H1 (cell line): ENCODE data around the gene FAM120A. TPM values are rescaled to one million over a fixed set of nuclear protein-coding genes. Genes with fewer than 3 reads are reported as not detected.

Experiments
- HDAC6 ChIP-seq: IDR thresholded peaks from one replicate; pipeline ENCODE4 v1.7.1; 2012; ENCODE audit warnings: low read depth, mild to moderate bottlenecking, inconsistent platforms, low read length, moderate library complexity
- RAD21 ChIP-seq, 2 experiments: IDR thresholded peaks in 1 of 2; conservative IDR thresholded peaks in 1 of 2; 2 replicates each; pipeline ENCODE4 v1.6.1; 2011; ENCODE audit warnings: low read depth in 2 of 2, low read length in 2 of 2, improper control_type of control experiment in 1 of 2, inconsistent platforms in 1 of 2, mild to moderate bottlenecking in 1 of 2, moderate library complexity in 1 of 2
- TCF12 ChIP-seq: IDR thresholded peaks from 2 replicates; pipeline ENCODE4 v1.6.1; 2011; ENCODE audit warnings: low read depth, mild to moderate bottlenecking, low read length
- polyA plus RNA-seq, 7 experiments: library from polyadenylated mRNA; depleted of rRNA in 3 of 7; stranded (reverse) in 5 of 7; unstranded in 2 of 7; fragments of >200 nt in 5 of 7; fragments of 200-250 nt in 2 of 7; gene quantifications; 1 replicate in 5 of 7; 2 replicates in 1 of 7; 4 replicates in 1 of 7; pipeline versions ENCODE4 v1.2.1 to v1.2.3, GENCODE V29; 2011 to 2013; ENCODE audit warnings: missing spikeins in 2 of 7, mixed read lengths in 2 of 7
- total RNA-seq: library from RNA; stranded (reverse); fragmentation: NEBNext Ultra II Directional; extraction: Animal tissue kit (Norgen Biotek cat#: 25700); gene quantifications from 2 replicates; pipeline ENCODE4 v1.2.1, GENCODE V29; 2021

Gene FAM120A
- total and polyA plus RNA-seq, 2 of the 8 experiments (the other 6 are each of a cell fraction or from before 2014, with no cell fraction given) = 24.9 to 54.7 TPM

- no peak for TF ChIP-seq TCF12
- TF ChIP-seq HDAC6 = no peak
- no peak for TF ChIP-seq RAD21 (IDR thresholded peaks at IDR 0.05 in 1 of 2, conservative IDR thresholded peaks at IDR 0.05 in 1 of 2; ENCODE audit: low read depth in 2 of 2, low read length in 2 of 2)
Measured at GRCh38 chr9:93549611-93550010, 98.1 kb downstream of the FAM120A start (continued).
